DMS 273 (cell line): Measurements from ENCODE around the gene TM9SF4.

ENCODE experiments used
- DNase-seq: peaks from one replicate; lab custom pipeline; 2025; ENCODE audit not compliant: unreplicated experiment; lab: John Stamatoyannopoulos, UW

TM9SF4 gene

GRCh38 chr20:32205843-32206759, 96.6 kb downstream of the TM9SF4 start:
- DNase-seq: no peak

GRCh38 chr20:32206760-32207625, 97.5 kb downstream of the TM9SF4 start:
- DNase-seq: peak; percentile 40

DNA sequence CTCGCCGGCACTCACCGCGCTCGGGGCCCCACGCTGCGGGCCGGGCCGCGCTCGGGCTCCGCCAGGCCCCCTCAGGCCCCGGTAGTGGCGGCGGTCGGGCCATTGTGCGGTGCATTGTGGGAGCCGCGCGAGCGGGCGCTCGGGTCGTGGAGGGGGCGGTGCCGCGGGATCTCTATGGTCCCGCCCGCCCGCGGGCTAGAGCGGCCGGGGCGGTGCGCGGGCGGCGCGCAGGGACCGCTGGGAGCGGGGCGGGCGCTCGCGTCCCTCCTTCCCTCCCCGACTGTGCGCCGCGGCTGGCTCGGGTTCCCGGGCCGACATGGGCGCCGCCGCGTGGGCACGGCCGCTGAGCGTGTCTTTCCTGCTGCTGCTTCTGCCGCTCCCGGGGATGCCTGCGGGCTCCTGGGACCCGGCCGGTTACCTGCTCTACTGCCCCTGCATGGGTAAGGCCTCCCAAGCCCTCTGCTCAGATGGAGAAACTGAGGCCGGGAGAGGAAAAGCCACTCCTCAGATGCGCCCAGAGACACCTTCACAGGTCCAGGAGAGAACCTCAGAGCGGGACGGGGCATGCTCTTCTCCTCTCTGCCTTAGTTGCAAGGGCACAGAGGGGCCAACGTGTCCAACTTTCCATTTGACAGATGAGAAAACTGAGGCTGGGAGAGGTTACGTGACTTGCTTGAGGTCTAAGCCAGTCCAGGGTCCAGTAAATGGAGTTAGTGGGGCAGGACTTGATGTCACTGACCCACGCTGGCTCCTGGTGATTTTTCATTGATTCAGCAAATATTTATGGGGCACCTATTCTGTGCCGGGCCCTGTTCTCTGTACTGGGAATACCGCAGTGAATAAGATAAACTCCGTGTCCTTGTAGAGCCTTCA, 98.3 kb downstream of the TM9SF4 start, which contains the start of the genes PLAGL2 and POFUT1:
Gene PLAGL2, minus strand, starts transcription at position 118 of the 873 bp plus-strand sequence. CDS start 5,565 bp downstream, outside the sequence.
Gene POFUT1, plus strand, starts transcription at position 255 of the 873 bp plus-strand sequence. Its CDS starts 62 bp downstream, at position 317.
- DNase-seq: peak; percentile 97

- peak; percentile 34 for DNase-seq
These were observed 99.1 kb downstream of the TM9SF4 start for GRCh38 chr20:32208499-32209154.

DNA sequence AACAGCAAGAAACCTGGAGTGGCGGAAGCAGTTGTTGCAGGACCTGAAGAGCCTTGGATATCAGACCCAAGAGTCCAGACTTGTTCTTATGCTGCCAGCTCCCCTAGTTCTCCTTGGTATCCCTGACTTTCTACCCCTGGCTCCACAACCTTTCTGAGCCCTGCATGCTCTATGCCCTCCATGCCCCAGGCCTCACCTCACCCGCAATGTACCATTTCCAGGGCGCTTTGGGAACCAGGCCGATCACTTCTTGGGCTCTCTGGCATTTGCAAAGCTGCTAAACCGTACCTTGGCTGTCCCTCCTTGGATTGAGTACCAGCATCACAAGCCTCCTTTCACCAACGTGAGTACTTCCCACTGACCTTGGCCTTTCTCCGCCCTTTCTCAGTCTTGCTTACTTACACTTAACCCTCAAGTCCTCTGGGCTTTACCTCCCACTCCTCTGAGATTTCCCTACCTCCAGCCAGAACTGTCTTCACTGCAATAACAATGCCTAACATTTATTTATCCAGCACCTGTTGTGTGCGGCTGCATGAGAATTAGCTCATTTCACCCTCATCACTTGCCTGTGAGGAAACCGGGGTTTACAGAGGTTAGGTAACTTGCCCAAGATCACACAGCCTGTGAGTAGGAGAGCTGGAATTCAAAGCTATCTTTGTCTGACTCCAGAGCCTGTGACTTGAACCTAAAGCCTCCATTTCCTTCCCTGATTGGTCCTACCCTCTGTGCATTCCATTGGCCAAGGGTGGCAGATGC, 100.5 kb downstream of the TM9SF4 start:
- no peak for DNase-seq

GRCh38 chr20:32213870-32214269, 104.4 kb downstream of the TM9SF4 start:
- no peak for DNase-seq

DNA sequence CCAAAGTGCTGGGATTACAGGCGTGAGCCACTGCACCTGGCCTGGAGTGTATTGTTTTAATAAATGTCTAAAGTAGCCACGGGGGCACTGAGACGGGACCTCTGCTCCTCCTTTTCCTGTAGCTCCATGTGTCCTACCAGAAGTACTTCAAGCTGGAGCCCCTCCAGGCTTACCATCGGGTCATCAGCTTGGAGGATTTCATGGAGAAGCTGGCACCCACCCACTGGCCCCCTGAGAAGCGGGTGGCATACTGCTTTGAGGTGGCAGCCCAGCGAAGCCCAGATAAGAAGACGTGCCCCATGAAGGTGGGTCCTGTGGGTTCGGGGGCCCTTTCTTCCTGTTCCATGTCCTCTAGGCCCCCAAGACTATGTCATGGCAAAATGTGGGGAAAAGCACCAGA, 105.6 kb downstream of the TM9SF4 start:
- no peak for DNase-seq

DNA sequence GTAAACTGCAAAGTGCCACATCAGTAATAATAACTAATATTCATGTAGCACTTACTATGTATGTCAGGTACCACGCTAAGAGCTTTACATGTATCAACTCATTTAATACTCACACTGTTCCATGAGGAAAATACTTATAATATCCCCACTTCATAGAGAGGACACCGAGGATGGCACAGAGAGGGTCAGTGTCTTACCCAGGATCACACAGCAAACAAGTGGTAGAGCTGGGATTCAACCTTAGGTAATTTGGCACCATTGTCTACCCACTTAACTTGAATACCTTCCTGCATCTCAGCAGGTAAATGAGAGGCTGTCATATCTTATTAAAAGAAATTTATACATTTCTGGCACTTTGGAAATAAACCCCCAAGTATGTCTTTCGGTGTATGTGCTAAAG, 106.2 kb downstream of the TM9SF4 start:
- no peak for DNase-seq

- no peak for DNase-seq
These were observed 106.9 kb downstream of the TM9SF4 start for GRCh38 chr20:32216179-32217142.
